ENCODE results near the gene DLX3. TPM values are rescaled to one million over a fixed set of nuclear protein-coding genes. Genes with fewer than 3 reads are reported as not detected.

The DLX3 gene
- total RNA-seq, 4 donors from 2014 or later = 1.8 to 2.4 (median 2.1) TPM

GRCh38 chr17:49969134-49969759, 25.8 kb downstream of the DLX3 start, which contains the start of gene DLX4:
Gene DLX4 (plus strand): TSS chr17:49969190. CDS start chr17:49969469, 279 bp downstream.
- no peak within 1 kb of the TSS for H3K27ac ChIP-seq
- H3K27me3 ChIP-seq = peaks cover 62% of the 10 kb centered on the region
- H3K36me3 ChIP-seq = no peaks in the 10 kb centered on the region
- H3K9me3 ChIP-seq = no peaks in the 10 kb centered on the region
- 4 to 5% methylated on average over 15 to 29 of the region's 45 CpGs for WGBS, 2 donors
- H3K4me1 ChIP-seq = peaks cover 25 to 40% of the 10 kb centered on the region in 2 donors
- intact Hi-C loops (cut with DNase I) = no loop called here
- TF ChIP-seq, protein P1, sequence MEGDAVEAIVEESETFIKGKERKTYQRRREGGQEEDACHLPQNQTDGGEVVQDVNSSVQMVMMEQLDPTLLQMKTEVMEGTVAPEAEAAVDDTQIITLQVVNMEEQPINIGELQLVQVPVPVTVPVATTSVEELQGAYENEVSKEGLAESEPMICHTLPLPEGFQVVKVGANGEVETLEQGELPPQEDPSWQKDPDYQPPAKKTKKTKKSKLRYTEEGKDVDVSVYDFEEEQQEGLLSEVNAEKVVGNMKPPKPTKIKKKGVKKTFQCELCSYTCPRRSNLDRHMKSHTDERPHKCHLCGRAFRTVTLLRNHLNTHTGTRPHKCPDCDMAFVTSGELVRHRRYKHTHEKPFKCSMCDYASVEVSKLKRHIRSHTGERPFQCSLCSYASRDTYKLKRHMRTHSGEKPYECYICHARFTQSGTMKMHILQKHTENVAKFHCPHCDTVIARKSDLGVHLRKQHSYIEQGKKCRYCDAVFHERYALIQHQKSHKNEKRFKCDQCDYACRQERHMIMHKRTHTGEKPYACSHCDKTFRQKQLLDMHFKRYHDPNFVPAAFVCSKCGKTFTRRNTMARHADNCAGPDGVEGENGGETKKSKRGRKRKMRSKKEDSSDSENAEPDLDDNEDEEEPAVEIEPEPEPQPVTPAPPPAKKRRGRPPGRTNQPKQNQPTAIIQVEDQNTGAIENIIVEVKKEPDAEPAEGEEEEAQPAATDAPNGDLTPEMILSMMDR (IDR thresholded peaks at IDR 0.05) = no peak
- TF ChIP-seq POLR2A (IDR thresholded peaks at IDR 0.05) = no peak
- H3K4me3 ChIP-seq (replicated peaks in 1 of 3) = peak within 1 kb of the TSS in 1 of 3 donors; percentile 11
- no peak for DNase-seq

GRCh38 chr17:49968405-49969133, 26.5 kb downstream of the DLX3 start:
- Histone ChIP-seq H3K27ac (no peak overlapping the region), H3K27me3 (peaks cover 67% of the 10 kb centered on the region), H3K36me3 (no peaks in the 10 kb centered on the region), H3K4me1 (peaks cover 32 to 46% of the 10 kb centered on the region in 2 donors), H3K9me3 (no peaks in the 10 kb centered on the region), H3K4me3 (replicated peaks in 1 of 3) (peak overlapping the region in 1 of 3 donors; percentile 11)
- peak; percentile 53 to 54 for DNase-seq
- WGBS, 2 donors = 3% methylated on average over 14 to 39 of the region's 64 CpGs
- TF ChIP-seq POLR2A (IDR thresholded peaks at IDR 0.05) = no peak
- TF ChIP-seq, protein P1 (IDR thresholded peaks at IDR 0.05) = no peak
- intact Hi-C loops (cut with DNase I) = no loop called here

DNA sequence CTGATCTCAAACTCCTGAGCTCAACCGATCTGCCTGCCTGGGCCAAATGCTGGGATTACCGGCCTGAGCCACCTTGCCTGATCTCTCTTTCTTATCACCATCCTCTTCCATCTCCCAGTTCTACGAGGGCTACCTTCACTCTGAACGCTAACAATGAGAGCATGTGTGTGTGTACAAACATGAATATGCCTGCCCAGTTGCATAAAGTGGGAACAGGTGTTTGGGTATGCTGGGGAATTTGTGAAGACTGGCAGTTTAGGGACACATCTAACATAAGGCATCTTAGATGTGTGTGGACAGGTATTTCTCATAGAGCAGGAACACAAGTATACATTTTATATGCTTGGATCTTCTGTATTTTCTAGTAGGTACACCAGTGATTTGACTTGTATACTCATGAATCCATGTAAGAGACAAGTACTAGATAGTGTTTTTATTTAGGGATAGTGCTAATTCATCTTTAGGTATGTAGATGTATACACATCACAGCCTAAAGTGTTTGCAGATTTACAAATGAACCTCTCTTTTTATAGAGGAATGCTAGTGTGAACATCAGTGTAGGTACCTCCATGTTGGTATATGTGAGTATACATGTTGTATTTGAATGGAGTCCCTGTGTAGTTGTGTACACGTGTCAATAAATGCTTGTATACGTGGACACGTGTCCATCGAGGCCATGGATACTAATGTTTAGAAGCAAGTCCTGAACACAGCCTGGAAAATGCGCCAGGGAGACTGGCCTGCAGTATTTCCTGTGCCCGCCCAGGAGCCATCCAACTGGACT, 27.2 kb downstream of the DLX3 start:
- Histone ChIP-seq H3K27me3 (peaks cover 68% of the 10 kb centered on the region), H3K27ac (no peak overlapping the region), H3K9me3 (no peaks in the 10 kb centered on the region), H3K4me1 (peaks cover 32 to 48% of the 10 kb centered on the region in 2 donors), H3K4me3 (replicated peaks in 1 of 3) (no peak overlapping the region), H3K36me3 (no peaks in the 10 kb centered on the region)
- intact Hi-C loops (cut with DNase I) = no loop called here
- TF ChIP-seq POLR2A (IDR thresholded peaks at IDR 0.05) = no peak
- TF ChIP-seq, protein P1 (IDR thresholded peaks at IDR 0.05) = no peak
- 36 to 41% methylated on average over 10 of the region's 10 CpGs for WGBS, 2 donors
- no peak for DNase-seq

- Histone ChIP-seq H3K4me3 (replicated peaks in 1 of 3) (no peak overlapping the region), H3K9me3 (no peaks in the 10 kb centered on the region), H3K36me3 (no peaks in the 10 kb centered on the region), H3K4me1 (peaks cover 29 to 43% of the 10 kb centered on the region in 2 donors), H3K27ac (no peak overlapping the region), H3K27me3 (peaks cover 64% of the 10 kb centered on the region)
- TF ChIP-seq, protein P1 (IDR thresholded peaks at IDR 0.05) = no peak
- TF ChIP-seq POLR2A (IDR thresholded peaks at IDR 0.05) = no peak
- DNase-seq = no peak
- intact Hi-C loops (cut with DNase I) = no loop called here
- WGBS, 2 donors = 27 to 30% methylated on average over 3 of the region's 3 CpGs
These were observed 27.8 kb downstream of the DLX3 start for GRCh38 chr17:49967205-49967604.

All from thyroid gland (tissue), 4 donors.